HG03064 (cell line): ENCODE measurements around the gene ATG7.
"Not testable (repeated sequence)": the region's sequence is repeated elsewhere in the genome, so short reads cannot be mapped to it uniquely, and the experiment has no call there.

Experiments
- ATAC-seq: cut with Tn5 transposase; IDR thresholded peaks from one replicate; pipeline ENCODE4 v1.9.1; 2021; ENCODE audit warnings: low read depth; ENCODE audit not compliant: unreplicated experiment

ATG7 gene

DNA sequence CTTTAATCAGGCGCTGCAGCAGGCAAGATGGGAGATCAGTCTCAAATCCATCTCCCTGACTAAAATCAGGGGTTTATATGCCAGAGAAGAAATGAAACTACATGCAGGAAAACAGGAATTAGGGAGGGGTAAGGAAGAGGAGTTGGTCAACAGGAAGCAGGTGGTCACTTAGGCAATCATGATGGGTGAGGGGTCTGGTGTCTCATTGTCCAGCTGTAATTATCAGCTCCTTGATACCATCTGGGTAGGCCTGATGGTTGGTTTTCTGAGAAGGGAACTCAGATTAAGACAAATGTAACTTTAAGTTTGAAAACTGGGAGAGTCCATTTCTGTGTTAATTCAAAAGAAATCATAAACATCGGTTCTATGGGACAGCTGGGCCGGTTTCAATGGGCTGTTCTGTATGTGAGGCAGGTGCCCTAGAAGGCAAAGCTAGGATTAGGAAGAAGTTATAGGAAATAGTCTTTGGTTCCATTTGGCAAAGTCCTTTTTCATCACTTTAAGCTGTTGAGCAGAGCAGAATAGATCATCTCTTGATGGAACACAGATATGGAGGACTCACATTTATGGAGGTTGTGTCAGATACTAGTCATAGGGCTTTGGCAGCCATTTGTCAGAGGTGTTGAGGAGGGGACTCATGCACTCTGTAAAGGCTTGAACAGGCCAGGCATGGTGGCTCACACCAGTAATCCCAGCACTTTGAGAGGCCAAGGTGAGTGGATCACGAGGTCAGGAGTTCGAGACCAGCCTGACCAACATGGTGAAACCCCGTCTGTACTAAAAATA is 222.1 kb downstream of the ATG7 start:
- ATAC-seq = no peak

DNA sequence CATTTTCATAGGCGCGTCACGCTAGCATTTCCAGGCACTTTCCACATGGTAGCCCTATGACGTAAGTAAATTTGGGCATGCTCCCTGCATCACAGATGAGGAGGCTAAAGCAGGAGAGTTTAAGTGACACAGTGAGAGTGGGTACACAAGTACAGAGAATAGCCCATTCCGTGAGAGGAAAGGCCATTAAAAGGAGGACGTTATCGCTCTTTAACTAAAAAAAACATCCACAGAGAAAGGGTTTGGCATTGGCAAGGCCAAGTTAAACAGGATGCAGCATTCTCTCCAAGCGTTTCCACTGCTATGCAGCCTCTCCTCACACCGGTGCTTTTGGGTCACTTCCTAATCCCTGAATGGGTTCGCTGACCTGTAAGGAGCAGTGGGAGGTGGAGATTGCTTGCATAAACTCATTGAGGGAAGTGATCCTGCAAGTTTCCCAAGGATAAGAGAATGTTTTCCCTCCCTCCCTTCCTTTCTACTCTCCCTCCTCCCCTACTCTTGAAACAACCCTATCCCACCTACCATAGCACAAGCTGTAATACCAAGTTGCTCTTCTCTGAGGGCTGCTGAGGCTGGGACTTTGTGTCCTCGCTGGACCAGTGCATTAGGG is 223.9 kb downstream of the ATG7 start:
- no peak for ATAC-seq

GRCh38 chr3:11498177-11498576 is 226.0 kb downstream of the ATG7 start:
- ATAC-seq = no peak

GRCh38 chr3:11498646-11499045 is 226.4 kb downstream of the ATG7 start:
- no peak for ATAC-seq

DNA sequence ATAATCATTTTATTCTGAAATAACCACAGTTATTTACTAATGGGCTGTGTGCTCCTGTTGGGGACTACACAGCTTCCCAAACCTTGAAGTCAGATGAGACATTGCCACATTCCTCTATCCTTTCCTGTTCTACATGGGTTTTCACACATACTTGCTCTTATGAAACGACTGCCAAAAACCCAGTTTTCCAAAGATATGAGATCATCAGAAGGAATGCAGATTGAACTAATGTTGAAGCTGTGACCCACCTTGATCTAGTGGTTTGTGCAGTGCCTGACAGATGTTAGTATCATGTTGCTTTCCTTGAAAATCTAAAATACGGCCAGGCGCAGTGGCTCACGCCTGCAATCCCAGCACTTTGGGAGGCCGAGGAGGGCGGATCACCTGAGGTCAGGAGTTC is 226.9 kb downstream of the ATG7 start:
- no peak for ATAC-seq

DNA sequence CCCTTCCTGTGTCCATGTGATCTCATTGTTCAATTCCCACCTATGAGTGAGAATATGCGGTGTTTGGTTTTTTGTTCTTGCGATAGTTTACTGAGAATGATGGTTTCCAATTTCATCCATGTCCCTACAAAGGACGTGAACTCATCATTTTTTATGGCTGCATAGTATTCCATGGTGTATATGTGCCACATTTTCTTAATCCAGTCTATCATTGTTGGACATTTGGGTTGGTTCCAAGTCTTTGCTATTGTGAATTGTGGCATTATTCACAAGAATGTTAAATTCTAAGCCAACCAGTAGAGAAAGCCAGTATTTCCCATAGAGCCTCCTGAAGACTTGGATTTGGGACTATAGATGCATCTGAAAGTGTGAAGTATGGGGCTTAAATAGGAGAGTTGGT is 230.2 kb downstream of the ATG7 start:
- ATAC-seq = not testable (repeated sequence)

DNA sequence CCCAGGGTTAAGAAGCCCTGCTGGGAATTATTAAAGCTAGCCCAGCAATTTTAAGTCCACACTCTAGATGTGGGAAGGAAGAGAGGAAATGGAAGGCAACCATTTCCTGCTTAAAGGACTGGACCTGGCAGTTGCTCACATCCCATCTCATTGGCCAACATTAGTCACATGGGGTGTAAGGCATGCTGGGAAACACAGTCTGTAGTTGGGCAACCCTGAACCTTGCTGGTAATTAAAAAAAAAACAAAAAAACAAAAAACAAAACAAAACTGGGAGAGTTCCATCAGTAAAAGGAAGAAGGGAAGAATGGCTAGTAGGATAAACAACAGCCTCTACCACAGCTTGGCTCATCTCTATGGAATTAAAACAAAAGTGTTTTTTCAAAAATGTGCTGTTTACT is 235.5 kb downstream of the ATG7 start:
- ATAC-seq = no peak

- ATAC-seq = no peak
These were observed 236.4 kb downstream of the ATG7 start for GRCh38 chr3:11508346-11509172.

DNA sequence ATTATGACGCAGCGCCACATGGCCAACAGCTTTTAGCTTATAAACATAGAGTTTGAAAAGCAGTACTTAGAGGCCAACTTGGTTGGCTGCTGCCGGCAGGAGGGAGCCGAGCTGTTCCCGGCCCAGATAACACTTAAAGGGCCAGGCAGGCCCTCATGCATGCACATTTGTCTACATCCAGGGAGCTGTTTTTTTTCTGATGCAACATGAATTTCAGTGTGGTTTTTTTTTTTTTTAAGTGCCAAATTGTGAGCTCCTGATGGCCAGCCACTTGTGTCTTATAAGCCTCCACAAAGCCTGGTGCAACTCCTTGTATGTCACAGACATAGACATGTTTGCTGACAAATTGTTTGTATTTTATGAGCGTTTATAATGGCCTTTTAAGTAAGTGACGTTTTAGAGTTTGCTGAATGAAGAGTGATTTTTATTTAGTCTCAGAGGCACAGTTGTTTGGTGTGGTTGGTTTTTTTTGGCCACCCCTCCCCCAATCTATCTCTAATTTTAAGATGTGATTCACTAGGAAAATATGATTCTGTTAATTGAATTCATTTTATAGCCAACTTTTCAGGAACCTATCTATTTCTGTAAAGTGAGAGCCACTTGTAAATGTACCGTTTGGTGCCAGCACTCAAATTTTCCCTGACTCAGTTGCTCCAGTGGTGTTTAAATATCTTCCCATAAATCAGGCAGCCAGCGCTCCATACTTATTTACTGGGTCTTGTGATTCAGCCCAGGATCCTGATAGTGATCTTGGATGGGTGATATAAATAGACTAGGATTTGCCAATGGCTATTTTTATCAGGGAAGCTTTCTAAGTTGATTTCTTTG is 237.2 kb downstream of the ATG7 start:
- ATAC-seq = no peak

GRCh38 chr3:11510001-11510340 is 237.8 kb downstream of the ATG7 start:
- ATAC-seq = no peak

DNA sequence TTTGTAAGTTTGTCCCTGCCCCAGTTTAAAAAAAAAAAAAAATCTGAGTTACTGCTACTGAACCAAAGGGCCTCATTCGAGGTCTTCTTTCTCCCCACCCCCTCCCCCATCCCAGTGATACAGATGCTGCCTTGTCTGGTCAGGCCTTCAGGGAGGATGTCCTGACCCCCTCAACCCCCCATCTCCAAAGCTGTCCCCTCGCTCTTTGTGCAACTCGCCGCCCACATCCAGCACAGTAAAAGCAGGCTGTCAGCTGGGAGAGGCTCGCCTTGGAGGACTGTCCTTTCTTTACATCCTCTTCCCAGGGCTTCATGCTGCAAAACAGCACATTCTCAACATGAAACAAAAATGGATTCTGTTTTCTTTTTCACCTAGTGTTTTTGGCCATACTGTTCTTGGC is 238.2 kb downstream of the ATG7 start:
- no peak for ATAC-seq

DNA sequence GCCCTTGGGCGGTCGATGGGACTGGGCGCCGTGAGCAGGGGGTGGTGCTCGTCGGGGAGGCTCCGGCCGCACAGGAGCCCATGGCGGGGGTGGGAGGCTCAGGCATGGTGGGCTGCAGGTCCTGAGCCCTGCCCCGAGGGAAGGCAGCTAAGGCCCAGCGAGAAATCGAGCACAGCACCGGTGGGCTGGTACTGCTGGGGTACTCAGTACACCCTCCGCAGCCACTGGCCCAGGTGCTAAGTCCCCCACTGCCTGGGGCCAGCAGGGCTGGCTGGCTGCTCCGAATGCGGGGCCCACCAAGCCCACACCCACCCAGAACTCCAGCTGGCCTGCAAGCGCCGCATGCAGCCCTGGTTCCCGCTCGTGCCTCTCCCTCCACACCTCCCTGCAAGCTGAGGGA is 239.4 kb downstream of the ATG7 start:
- not testable (repeated sequence) for ATAC-seq

DNA sequence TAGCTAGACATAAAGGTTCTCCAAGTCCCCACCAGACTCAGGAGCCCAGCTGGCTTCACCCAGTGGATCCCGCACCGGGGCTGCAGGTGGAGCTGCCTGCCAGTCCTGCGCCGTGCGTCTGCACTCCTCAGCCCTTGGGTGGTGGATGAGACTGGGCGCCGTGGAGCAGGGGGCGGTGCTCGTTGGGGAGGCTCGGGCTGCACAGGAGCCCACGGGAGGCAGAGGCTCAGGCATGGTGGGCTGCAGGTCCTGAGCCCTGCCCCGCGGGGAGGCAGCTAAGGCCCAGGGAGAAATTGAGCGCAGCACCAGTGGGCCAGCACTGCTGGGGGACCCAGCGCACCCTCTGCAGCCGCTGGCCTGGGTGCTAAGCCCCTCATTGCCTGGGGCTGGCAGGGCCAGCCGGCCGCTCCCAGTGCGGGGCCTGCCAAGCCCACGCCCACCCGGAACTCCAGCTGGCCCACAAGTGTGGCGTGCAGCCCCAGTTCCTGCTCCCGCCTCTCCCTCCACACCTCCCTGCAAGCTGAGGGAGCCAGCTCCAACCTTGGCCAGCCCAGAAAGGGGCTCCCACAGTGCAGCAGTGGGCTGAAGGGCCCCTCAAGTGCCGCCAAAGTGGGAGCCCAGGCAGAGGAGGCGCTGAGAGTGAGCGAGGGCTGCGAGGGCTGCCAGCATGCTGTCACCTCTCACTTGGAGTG is 241.1 kb downstream of the ATG7 start:
- not testable (repeated sequence) for ATAC-seq

- no peak for ATAC-seq
These were observed 241.6 kb downstream of the ATG7 start for GRCh38 chr3:11513817-11514135.

GRCh38 chr3:11514191-11514821 is 242.1 kb downstream of the ATG7 start:
- ATAC-seq = no peak

- no peak for ATAC-seq
These were observed 245.4 kb downstream of the ATG7 start for GRCh38 chr3:11517601-11518000.

GRCh38 chr3:11521167-11521566 is 249.0 kb downstream of the ATG7 start:
- ATAC-seq = no peak

- no peak for ATAC-seq
These were observed 250.2 kb downstream of the ATG7 start for GRCh38 chr3:11522398-11522715.

- no peak for ATAC-seq
These were observed 250.9 kb downstream of the ATG7 start for GRCh38 chr3:11522953-11523571.
